GM18951 (cell line): Measurements from ENCODE around the gene PCSK6.

Experiments
- POLR2A ChIP-seq: IDR thresholded peaks from 4 replicates; pipeline ENCODE4 v1.6.1; 2011; ENCODE audit warnings: mild to moderate bottlenecking; ENCODE audit not compliant: insufficient read length, insufficient read depth; ENCODE audit errors: extremely low read depth
- in situ Hi-C: fragments of 300-500 bp; cut with MboI; formaldehyde crosslinking; loops from one replicate; pipeline ENCODE4 v1.12.0; 2022; ENCODE audit warnings: low sequenced_read_pairs, mixed read lengths, inconsistent platforms; ENCODE audit not compliant: unreplicated experiment

PCSK6 gene

GRCh38 chr15:101332061-101332467, 157.4 kb downstream of the PCSK6 start:
- no peak for TF ChIP-seq POLR2A
- in situ Hi-C loops = no loop called here

- in situ Hi-C loops = no loop called here
- TF ChIP-seq POLR2A = no peak
These were observed 159.6 kb downstream of the PCSK6 start for GRCh38 chr15:101329867-101330380.

GRCh38 chr15:101329309-101329863, 160.1 kb downstream of the PCSK6 start:
- no peak for TF ChIP-seq POLR2A
- in situ Hi-C loops = no loop called here

GRCh38 chr15:101328001-101328400, 161.5 kb downstream of the PCSK6 start:
- in situ Hi-C loops = no loop called here
- TF ChIP-seq POLR2A = no peak

GRCh38 chr15:101327147-101327740, 162.3 kb downstream of the PCSK6 start:
- no peak for TF ChIP-seq POLR2A

GRCh38 chr15:101326462-101327146, 162.9 kb downstream of the PCSK6 start:
- no peak for TF ChIP-seq POLR2A
- in situ Hi-C loops = no loop called here

More at GRCh38 chr15:101327147-101327740, 162.3 kb downstream of the PCSK6 start:
- in situ Hi-C loops = no loop called here

GRCh38 chr15:101326026-101326315, 163.5 kb downstream of the PCSK6 start:
- in situ Hi-C loops = no loop called here
- no peak for TF ChIP-seq POLR2A

- no peak for TF ChIP-seq POLR2A
- in situ Hi-C loops = no loop called here
These were observed 164.1 kb downstream of the PCSK6 start for GRCh38 chr15:101325263-101326025.

GRCh38 chr15:101324524-101325177, 164.9 kb downstream of the PCSK6 start:
- TF ChIP-seq POLR2A = no peak
- in situ Hi-C loops = no loop called here

GRCh38 chr15:101323793-101324523, 165.5 kb downstream of the PCSK6 start:
- in situ Hi-C loops = no loop called here

GRCh38 chr15:101322854-101323477, 166.5 kb downstream of the PCSK6 start:
- in situ Hi-C loops = no loop called here
- TF ChIP-seq POLR2A = no peak

More at GRCh38 chr15:101323793-101324523, 165.5 kb downstream of the PCSK6 start:
- TF ChIP-seq POLR2A = no peak

GRCh38 chr15:101322016-101322695, 167.4 kb downstream of the PCSK6 start:
- in situ Hi-C loops = no loop called here
- no peak for TF ChIP-seq POLR2A
